NCI-H1105 treated with DMSO at 0.1 percent for 48 hours (cell line): Measurements from ENCODE around the gene DCBLD2.

ENCODE experiments used
- DNase-seq: peaks from one replicate; lab custom pipeline; 2025; lab: John Stamatoyannopoulos, UW

The DCBLD2 gene

GRCh38 chr3:98791341-98792325 lies 109.9 kb downstream of the DCBLD2 start:
- no peak for DNase-seq

GRCh38 chr3:98788651-98789050 lies 112.8 kb downstream of the DCBLD2 start:
- peak; percentile 23 for DNase-seq

DNA sequence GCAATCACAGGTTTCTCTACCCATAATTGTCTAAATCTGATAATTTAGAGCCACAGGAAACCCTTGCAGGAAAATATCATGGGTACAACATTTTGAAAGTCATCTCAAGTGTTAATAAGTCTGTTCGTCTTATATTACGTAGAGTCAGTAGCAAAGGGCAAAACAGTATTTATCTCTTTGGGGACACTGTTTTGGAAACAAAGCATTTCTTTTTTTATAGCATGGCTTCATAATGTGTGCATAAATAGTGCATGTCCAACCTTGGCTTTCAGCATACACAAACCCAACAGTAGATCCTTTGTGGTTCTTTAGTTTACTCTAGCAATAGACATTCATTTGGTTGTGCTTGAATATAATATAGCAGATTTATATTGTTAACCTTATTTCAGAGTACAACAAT lies 114.3 kb downstream of the DCBLD2 start:
- DNase-seq, result no peak

DNA sequence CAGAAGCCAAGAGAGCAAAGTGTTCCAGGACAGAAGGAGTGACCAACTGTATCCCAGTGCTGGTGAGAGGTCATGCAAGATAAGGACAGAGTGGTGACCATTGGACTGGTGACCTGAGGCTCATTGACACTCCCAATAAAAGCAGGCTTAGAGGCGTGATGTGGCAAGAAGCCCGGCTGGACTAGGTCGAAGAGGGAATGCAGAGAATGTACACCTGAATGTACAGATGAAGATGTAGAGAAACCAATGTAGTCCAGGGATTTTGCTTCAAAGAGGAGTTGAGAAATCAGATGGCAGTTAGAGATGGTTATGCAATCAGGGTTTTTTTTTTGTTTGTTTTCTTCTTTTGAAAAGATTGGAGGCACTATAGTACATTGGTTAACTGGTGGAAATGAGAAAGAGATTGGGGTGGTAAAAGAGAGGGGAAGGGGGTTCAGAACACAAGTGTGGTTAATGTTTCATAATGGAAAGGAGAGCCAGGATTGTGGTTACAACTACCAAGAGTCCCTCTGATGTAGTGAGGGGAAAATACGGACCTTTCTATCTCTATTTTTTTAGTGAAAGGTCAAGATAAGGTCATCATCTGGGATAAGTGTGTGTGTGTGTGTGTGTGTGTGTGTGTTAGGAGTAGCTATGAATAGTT lies 115.0 kb downstream of the DCBLD2 start:
- DNase-seq, result no peak

DNA sequence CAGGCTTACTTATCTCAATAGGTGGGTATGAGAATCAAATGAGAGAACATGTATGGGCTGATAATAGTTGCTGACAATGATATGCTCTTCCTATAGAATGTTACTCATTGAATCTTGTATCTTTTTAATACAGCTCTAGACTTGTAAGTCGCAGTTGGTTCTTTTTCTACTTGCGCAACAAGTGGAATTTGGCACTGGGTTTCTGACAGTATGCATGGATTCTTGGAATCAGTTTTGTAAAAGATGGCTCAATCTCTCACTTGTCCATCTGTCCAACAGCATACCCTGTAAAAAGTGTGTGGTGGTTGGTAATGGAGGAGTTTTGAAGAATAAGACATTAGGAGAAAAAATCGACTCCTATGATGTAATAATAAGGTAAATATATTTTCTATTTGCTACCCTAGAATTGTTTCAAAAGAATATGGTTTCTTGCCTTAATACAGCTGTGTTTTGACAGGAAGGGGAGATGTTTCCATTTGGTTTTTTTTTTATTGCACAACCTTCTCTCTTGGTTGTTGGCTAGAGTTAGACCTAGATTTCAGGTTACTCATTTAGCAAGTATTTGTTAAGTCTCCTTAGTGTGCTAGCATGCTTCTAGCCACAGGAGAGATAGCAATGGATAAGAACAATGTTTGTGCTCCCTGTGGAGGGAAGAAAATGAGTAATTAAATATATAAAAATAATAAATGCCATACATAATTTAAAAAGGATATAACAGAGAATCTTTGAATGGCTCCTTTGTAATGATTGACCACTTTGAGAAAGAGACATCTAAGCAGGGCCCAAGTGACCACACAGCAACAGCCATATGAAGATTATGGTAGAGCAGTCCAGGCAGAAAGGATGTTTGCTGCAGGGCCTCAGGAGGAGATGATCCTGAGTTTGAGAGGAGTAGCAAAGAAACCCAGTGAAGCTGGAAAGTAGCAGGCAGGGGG lies 116.6 kb downstream of the DCBLD2 start:
- no peak for DNase-seq

GRCh38 chr3:98784042-98784441 lies 117.5 kb downstream of the DCBLD2 start:
- no peak for DNase-seq

GRCh38 chr3:98782824-98783500 lies 118.5 kb downstream of the DCBLD2 start:
- DNase-seq, result no peak

DNA sequence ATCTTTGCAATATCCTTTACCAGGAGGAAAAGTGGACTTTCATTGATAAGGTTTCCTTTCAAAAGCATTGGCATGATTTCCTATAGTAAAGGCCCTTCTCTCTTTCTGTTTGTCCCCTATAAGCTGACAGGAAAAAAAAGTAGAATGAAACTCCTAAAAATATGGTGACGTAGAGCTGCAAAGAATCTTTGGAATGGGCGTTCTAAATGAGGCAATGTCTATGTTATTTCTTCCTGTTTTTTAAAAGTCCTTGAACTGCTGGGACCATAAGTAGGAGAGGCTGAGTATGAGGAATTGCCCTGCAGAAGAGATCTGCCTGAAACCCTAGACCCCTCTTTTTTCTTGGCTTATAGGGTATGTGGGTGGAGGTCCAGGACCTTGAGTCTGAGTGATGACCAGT lies 121.2 kb downstream of the DCBLD2 start:
- no peak for DNase-seq

GRCh38 chr3:98779541-98780335 lies 121.8 kb downstream of the DCBLD2 start:
- no peak for DNase-seq

DNA sequence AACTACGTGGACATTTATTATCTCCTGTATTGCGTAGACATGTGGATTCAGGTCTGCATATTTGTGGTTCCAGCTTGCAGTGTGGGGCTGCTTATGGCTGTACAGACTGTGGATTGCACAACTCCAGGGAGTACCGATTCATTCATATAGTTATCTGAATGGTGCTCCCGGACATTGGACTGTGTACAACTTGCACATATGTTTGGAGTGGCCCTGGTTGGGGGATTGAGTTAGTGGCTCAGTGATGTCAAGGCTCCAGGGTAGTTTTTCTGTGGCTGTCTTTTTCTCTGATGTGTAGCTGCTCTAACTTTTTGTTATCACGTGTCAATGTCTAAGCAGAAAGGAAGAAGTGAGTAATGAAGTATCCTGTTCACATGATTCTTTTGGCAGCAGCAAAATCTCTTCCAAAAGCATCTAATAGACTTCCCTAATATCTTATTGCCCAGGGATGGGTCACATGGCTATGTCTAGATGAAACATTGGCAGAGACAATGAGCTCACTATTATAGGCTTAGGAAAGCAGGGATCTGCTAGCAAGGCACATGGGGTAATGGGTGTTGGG lies 122.6 kb downstream of the DCBLD2 start:
- DNase-seq, result no peak

DNA sequence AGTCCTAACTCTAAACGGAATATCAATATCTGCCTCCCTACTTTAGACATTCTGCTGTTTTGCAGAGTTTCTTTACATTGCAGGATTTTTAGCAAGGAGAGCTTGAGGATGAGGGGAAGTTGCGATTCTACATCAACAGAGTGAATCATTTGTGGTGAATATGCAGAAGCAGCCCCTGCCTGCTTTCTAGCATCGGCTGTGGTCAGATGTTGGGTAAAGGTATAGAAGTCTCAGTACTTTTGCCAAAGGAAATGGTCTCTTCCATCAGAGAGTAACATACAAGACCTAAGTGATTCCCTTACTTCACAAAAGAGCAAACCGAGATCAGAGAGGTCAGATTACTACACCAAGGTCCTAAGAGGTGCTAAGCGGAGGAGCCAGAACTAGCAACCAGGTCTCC lies 123.1 kb downstream of the DCBLD2 start:
- DNase-seq, result no peak

DNA sequence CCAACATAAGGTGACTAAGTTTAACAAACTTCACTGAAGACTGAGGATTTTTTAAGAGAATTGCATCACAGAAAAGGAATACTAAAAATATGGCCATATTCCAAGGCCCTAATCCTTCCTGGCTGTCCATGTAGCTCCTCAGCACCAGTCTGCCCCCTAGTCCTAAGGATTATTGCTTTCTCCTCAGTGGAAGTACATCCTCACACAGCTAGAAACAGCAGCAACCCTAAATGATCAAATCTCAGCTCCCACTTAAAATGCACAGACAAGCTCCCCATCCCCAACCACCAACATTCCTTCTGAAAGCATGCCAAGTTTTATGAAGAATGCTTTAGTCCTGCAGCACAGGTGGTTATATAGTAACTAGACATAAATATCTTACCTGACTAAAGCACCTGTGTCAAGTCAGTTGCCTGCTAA lies 123.7 kb downstream of the DCBLD2 start:
- no peak for DNase-seq

DNA sequence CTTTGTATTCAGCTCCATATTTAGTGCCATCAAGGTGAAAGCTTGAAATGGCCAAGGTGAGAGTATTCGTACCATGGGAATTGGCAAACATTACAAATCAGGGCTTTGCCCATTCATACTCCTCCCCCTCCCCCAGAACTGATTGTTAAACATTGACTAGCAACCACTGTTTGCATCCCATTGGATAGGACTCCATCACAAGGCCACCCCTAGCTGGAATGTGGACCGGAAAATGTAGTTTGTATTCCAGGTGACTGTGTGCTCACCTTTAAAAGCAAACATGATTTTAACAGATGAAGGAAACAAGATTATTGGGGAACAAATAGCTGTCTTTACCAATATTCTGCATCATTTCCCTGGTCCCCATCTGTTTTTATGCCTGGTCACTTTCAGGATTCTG lies 124.2 kb downstream of the DCBLD2 start:
- no peak for DNase-seq

DNA sequence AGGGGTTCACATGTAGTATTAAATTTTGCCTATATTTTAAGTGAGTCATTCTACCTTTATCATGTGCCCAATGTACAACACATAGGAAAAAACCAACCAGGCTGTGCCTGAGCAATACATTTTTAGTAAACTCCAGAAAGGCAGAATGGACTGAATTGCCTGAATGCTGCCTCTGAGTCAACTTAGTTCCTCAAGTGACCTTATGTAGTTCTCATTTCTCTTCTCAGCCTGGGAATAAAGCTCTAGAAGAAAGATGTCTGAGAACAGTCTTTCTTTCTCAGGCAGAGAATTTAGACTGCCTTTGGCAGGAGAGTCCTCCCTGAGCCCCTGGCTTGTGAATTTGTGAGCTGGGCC lies 125.4 kb downstream of the DCBLD2 start:
- no peak for DNase-seq

GRCh38 chr3:98775459-98776139 lies 125.9 kb downstream of the DCBLD2 start:
- DNase-seq, result no peak

- DNase-seq, result no peak
These were observed 129.5 kb downstream of the DCBLD2 start for GRCh38 chr3:98772022-98772421.

- no peak for DNase-seq
These were observed 131.0 kb downstream of the DCBLD2 start for GRCh38 chr3:98770261-98771039.

DNA sequence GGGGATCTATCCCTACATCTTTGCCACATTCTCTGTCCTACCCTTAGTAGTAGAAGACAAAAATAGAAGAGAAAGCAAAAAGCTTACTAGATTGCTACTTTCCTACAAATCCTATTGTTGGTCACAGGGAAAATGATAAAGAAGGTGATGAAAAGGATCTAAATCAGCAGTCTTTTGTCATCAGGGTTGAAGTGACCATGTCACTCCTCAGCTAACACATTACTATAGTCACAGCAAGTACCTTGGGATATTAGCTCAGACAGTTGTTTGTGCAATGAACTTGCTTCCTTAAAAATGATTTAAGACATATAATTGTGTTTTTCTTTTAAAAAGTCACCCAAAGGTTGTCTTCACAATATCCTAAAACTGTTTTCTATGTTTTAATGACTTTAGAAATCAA lies 132.0 kb downstream of the DCBLD2 start:
- DNase-seq, result no peak

- DNase-seq, result no peak
These were observed 132.5 kb downstream of the DCBLD2 start for GRCh38 chr3:98768961-98769360.
